B cell (primary cell): Measurements from ENCODE around the gene DNAH6.

Experiments
- CTCF ChIP-seq: fragments of 200-600 bp; IDR thresholded peaks from one replicate; pipeline ENCODE4 v1.8.0; 2022; ENCODE audit warnings: antibody characterized with exemption, mild to moderate bottlenecking
- EZH2 ChIP-seq: IDR thresholded peaks from 2 replicates; pipeline ENCODE4 v1.6.1; 2012; ENCODE audit warnings: borderline replicate concordance, low read depth, mild to moderate bottlenecking, moderate library complexity, low read length; ENCODE audit not compliant: insufficient read depth, poor library complexity, severe bottlenecking

DNA sequence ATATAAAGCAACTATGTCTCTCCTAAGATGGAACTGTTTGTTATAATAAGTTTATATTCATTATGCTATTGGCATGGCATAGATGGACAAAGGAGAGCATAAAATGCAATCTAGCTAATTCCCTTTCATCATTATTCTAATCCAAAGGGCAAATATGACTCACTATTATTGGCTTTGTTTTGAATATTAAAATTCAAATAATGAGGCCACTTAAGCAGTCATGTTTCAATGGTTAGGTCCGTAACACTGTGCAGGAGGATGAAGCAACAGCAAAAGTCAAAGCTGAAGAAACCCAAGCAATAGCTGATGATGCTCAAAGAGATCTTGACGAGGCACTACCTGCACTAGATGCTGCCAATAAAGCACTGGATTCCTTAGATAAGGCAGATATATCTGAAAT is 187.5 kb downstream of the DNAH6 start:
- no peak for TF ChIP-seq CTCF
- no peak for TF ChIP-seq EZH2
